Ascending aorta (tissue), 2 donors: Measurements from ENCODE around the gene RNF217. TPM values are rescaled to one million over a fixed set of nuclear protein-coding genes. Genes with fewer than 3 reads are reported as not detected.

Source experiments
- DNase-seq, 2 donors: peaks; one replicate each; pipeline ENCODE4 v3.0.0-alpha.2; 2019; ENCODE audit warnings: low spot score in 2 of 2
- H3K27ac ChIP-seq, 2 donors: fragments of 200-600 bp; sonication (generic); one replicate each; pipeline ENCODE4 v1.5.1; 2016 to 2017; ENCODE audit warnings: mild to moderate bottlenecking in 1 of 2
- H3K27me3 ChIP-seq: fragments of 200-600 bp; sonication (generic); one replicate; pipeline ENCODE4 v1.5.1; 2017
- H3K36me3 ChIP-seq, 2 donors: fragments of 200-600 bp; sonication (generic); one replicate each; pipeline ENCODE4 v1.5.1; 2016
- H3K4me1 ChIP-seq, 2 donors: fragments of 200-600 bp; sonication (generic); one replicate each; pipeline ENCODE4 v1.5.1; 2016 to 2017; ENCODE audit warnings: mild to moderate bottlenecking in 1 of 2
- H3K4me3 ChIP-seq, 2 donors: fragments of 200-600 bp; sonication (generic); one replicate each; pipeline ENCODE4 v1.5.1; 2016 to 2017; ENCODE audit warnings: mild to moderate bottlenecking in 1 of 2
- H3K9me3 ChIP-seq, 2 donors: fragments of 200-600 bp; sonication (generic); one replicate each; pipeline ENCODE4 v1.5.1; 2016
- intact Hi-C: fragments of 100-400 bp; cut with DNase I; formaldehyde crosslinking; loops from one replicate; pipeline ENCODE4 v1.15.1; 2023
- total RNA-seq: library from RNA; depleted of rRNA; stranded (reverse); fragments of >200 nt; gene quantifications from one replicate; pipeline ENCODE4 v1.1.0, GENCODE V29; 2016
- TF ChIP-seq, protein P1 (sequence below), 3 experiments: fragments of 200-600 bp in 2 of 3; fragments of 450-650 bp in 1 of 3; sonication (generic) in 2 of 3; IDR thresholded peaks; one replicate each; pipeline ENCODE4 v1.5.1; 2016 to 2019; ENCODE audit warnings: antibody characterized with exemption in 3 of 3, mild to moderate bottlenecking in 1 of 3, moderate library complexity in 1 of 3

The RNF217 gene
- total RNA-seq, 1 donor from 2014 or later = 7.3 TPM

DNA sequence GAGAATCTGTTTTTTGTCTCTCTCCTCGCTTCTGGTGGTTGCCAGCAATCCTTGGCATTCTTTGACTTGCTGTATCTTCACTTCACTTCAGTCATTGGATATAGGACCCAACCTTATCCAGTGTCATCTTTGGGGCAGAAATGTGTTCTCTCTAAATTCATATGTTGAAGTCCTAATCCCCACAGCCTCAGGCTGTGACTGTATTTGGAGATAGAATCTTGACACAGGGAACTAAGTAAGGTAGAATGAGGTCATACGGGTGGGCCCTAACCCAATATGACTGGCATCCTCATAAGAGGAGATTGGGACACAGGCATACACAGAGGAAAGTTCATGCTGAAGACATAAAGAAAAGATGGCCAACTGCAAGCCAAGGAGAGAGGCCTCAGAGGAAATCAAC, 139.4 kb downstream of the RNF217 start:
- Histone ChIP-seq H3K27me3 (no peaks in the 10 kb centered on the region), H3K4me3 (no peak overlapping the region), H3K36me3 (no peaks in the 10 kb centered on the region), H3K9me3 (no peaks in the 10 kb centered on the region), H3K4me1 (peaks cover 7 to 37% of the 10 kb centered on the region in 2 donors), H3K27ac (peak overlapping the region; percentile 77 to 91)
- no peak for DNase-seq
- intact Hi-C loops = loop anchor here (2.0 kb wide), 1 partner anchor 139 kb away; the partner anchor contains the start of gene RNF217
- TF ChIP-seq, protein P1, sequence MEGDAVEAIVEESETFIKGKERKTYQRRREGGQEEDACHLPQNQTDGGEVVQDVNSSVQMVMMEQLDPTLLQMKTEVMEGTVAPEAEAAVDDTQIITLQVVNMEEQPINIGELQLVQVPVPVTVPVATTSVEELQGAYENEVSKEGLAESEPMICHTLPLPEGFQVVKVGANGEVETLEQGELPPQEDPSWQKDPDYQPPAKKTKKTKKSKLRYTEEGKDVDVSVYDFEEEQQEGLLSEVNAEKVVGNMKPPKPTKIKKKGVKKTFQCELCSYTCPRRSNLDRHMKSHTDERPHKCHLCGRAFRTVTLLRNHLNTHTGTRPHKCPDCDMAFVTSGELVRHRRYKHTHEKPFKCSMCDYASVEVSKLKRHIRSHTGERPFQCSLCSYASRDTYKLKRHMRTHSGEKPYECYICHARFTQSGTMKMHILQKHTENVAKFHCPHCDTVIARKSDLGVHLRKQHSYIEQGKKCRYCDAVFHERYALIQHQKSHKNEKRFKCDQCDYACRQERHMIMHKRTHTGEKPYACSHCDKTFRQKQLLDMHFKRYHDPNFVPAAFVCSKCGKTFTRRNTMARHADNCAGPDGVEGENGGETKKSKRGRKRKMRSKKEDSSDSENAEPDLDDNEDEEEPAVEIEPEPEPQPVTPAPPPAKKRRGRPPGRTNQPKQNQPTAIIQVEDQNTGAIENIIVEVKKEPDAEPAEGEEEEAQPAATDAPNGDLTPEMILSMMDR (IDR thresholded peaks at IDR 0.05) = no peak

GRCh38 chr6:125102411-125102810, 140.2 kb downstream of the RNF217 start:
- TF ChIP-seq, protein P1 (IDR thresholded peaks at IDR 0.05) = no peak
- H3K4me3 ChIP-seq = no peak overlapping the region
- H3K36me3 ChIP-seq = no peaks in the 10 kb centered on the region
- no peak for DNase-seq
- H3K9me3 ChIP-seq = no peaks in the 10 kb centered on the region
- peak overlapping the region; percentile 77 to 91 for H3K27ac ChIP-seq
- H3K4me1 ChIP-seq = peaks cover 7 to 37% of the 10 kb centered on the region in 2 donors
- no peaks in the 10 kb centered on the region for H3K27me3 ChIP-seq
- intact Hi-C loops = no loop called here

DNA sequence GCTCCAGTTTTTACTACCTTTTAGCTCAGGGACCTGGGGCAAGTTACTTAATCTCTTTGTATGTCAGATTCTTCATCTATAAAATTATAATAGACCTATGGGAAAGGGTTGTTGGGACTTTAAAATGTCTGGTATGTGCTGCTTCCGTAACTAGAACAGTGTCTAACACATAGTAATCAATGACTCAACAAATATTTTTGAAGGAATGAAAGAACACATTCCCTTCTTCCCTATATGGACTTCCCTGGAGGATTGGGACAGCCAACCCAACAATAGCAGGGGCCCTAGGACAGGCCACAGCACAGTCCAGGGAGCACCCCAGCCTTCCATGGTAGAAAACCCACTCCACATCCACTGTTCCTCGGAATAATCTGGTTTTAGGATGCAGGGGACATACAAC, 140.7 kb downstream of the RNF217 start:
- Histone ChIP-seq H3K36me3 (no peaks in the 10 kb centered on the region), H3K27ac (peak overlapping the region; percentile 77 to 91), H3K9me3 (no peaks in the 10 kb centered on the region), H3K4me1 (peaks cover 7 to 37% of the 10 kb centered on the region in 2 donors), H3K4me3 (no peak overlapping the region), H3K27me3 (no peaks in the 10 kb centered on the region)
- DNase-seq = no peak
- intact Hi-C loops = no loop called here
- TF ChIP-seq, protein P1 (IDR thresholded peaks at IDR 0.05) = no peak

- TF ChIP-seq, protein P1 (IDR thresholded peaks at IDR 0.05) = no peak
- Histone ChIP-seq H3K9me3 (peaks cover 0 to 7% of the 10 kb centered on the region in 2 donors), H3K4me1 (peaks cover 7 to 37% of the 10 kb centered on the region in 2 donors), H3K4me3 (no peak overlapping the region), H3K36me3 (no peaks in the 10 kb centered on the region), H3K27ac (peak overlapping the region; percentile 77 to 91), H3K27me3 (no peaks in the 10 kb centered on the region)
- intact Hi-C loops = no loop called here
- DNase-seq = no peak
These were observed 142.2 kb downstream of the RNF217 start for GRCh38 chr6:125104425-125104824.

GRCh38 chr6:125107048-125107447, 144.8 kb downstream of the RNF217 start:
- Histone ChIP-seq H3K36me3 (no peaks in the 10 kb centered on the region), H3K9me3 (peaks cover 9 to 34% of the 10 kb centered on the region in 2 donors), H3K4me3 (no peak overlapping the region), H3K27me3 (no peaks in the 10 kb centered on the region), H3K4me1 (peaks cover 3 to 23% of the 10 kb centered on the region in 2 donors), H3K27ac (no peak overlapping the region)
- no peak for DNase-seq
- intact Hi-C loops = no loop called here
- TF ChIP-seq, protein P1 (IDR thresholded peaks at IDR 0.05) = no peak

- Histone ChIP-seq H3K27me3 (no peaks in the 10 kb centered on the region), H3K36me3 (no peaks in the 10 kb centered on the region), H3K4me1 (peaks cover 0 to 17% of the 10 kb centered on the region in 2 donors), H3K27ac (no peak overlapping the region), H3K4me3 (no peak overlapping the region), H3K9me3 (peaks cover 12 to 36% of the 10 kb centered on the region in 2 donors)
- DNase-seq = no peak
- intact Hi-C loops = no loop called here
- TF ChIP-seq, protein P1 (IDR thresholded peaks at IDR 0.05) = no peak
These were observed 145.7 kb downstream of the RNF217 start for GRCh38 chr6:125107896-125108295.
